Endothelial cell of umbilical vein (primary cell): Measurements from ENCODE around the gene MXD4.

ENCODE experiments used
- CTCF ChIP-seq, 2 donors: IDR thresholded peaks; 1 replicate in 1 of 2; 2 replicates in 1 of 2; pipeline ENCODE4 v1.5.1; 2011; ENCODE audit warnings: low read length in 2 of 2, mild to moderate bottlenecking in 2 of 2, moderate library complexity in 2 of 2, control low read depth in 1 of 2, inconsistent platforms in 1 of 2, low read depth in 1 of 2; ENCODE audit not compliant: insufficient read depth in 1 of 2; ENCODE audit errors: extremely low read depth in 1 of 2
- EZH2 ChIP-seq: IDR thresholded peaks from 2 replicates; pipeline ENCODE4 v1.6.1; 2012; ENCODE audit warnings: borderline replicate concordance, low read depth, mild to moderate bottlenecking, moderate library complexity, low read length, inconsistent platforms; ENCODE audit not compliant: severe bottlenecking
- MAX ChIP-seq: IDR thresholded peaks from 2 replicates; pipeline ENCODE4 v1.6.1; 2011; ENCODE audit not compliant: insufficient read depth, insufficient read length
- POLR2A ChIP-seq: IDR thresholded peaks from 2 replicates; pipeline ENCODE4 v1.6.1; 2012; ENCODE audit warnings: low read depth, mild to moderate bottlenecking, control low read depth, low read length
- POLR2AphosphoS5 ChIP-seq: IDR thresholded peaks from 2 replicates; pipeline ENCODE4 v1.6.1; 2012; ENCODE audit warnings: low read depth, mild to moderate bottlenecking, control low read depth, low read length, moderate library complexity; ENCODE audit not compliant: insufficient read depth

GRCh38 chr4:2262145-2262943, 435 bp upstream of the MXD4 start:
- TF ChIP-seq MAX (peak; percentile 76), EZH2 (no peak), POLR2AphosphoS5 (peak; percentile 71), CTCF (IDR thresholded peaks at IDR 0.05; ENCODE audit: extremely low read depth in 1 of 2, insufficient read depth in 1 of 2, low read depth in 1 of 2, low read length in 2 of 2) (no peak), POLR2A (peak; percentile 91)
